GM19035 (cell line): ENCODE measurements around the gene PLG.
"Not testable (repeated sequence)": the region's sequence is repeated elsewhere in the genome, so short reads cannot be mapped to it uniquely, and the experiment has no call there.

ENCODE experiments used
- ATAC-seq: cut with Tn5 transposase; IDR thresholded peaks from one replicate; pipeline ENCODE4 v1.9.1; 2021; ENCODE audit not compliant: unreplicated experiment

The PLG gene

DNA sequence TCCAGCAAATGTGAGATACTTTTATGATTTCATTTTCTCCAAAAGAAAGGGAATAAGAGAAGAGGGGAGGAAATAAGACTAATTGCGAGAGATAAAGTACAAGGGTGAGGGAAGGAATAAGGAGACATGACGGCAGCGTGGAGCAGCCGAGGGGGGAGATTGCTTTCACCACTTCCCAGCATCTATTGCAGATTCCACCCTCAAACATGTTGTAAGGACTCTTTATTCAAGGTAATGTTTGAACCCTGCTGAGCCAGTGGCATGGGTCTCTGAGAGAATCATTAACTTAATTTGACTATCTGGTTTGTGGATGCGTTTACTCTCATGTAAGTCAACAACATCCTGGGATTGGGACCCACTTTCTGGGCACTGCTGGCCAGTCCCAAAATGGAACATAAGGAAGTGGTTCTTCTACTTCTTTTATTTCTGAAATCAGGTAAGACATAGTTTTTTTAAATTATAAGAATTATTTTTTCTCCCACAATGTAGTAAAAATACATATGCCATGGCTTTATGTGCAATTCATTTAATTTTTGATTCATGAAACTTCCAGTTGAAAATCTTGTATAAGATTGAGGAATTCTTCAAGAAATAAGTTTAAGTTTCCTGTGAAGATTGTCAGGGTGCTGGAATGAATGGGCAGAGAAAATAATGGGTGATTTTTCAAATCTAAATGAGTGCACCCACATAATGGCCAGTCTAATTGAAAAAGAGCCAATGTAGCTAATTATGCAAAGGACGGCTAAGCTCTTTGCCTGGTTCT is at the start of gene PLG:
Gene PLG, plus strand, starts transcription at position 327 of the 763 bp plus-strand sequence. Its CDS starts 61 bp downstream, at position 388.
- ATAC-seq, result not testable (repeated sequence)

GRCh38 chr6:160659562-160659961 is 42.5 kb upstream of the PLG start:
- ATAC-seq, result no peak

DNA sequence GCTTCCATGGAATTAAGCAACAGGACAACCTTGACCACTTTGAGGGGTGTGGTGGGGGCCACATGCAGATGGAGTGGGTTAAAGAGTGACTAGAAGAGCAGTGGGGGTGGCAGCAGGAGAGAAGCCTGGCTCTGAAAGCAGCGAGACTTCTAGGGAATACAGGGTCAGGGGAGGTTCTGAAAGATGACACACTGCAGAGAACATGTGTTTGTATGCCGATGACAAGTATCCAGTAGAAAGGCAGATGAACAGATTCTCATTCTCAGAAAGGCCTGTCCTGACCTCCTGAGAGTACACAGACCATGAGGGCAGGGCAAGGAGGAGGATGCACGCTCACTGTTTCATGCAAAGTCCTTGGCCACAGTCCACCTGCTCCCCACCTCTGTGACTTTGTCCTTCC is 40.8 kb upstream of the PLG start:
- ATAC-seq, result no peak

DNA sequence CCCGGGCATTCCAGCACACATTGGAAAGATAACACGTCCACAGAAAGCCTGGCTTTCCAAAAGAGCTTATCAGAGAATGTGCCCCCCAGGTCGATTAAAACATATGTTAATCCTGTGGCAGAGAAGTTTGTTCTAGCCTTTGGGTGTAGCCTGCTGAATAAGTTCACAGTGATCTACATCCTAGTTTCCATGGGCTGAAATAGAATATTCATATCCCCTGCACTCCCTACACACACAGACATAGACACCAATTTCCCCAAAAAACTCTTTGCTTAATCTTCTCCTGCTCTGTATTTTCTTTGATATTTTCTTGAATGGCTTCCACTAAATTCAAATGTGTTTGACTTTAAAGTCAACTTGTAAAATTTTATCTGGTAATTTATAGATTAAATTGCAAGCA is 39.6 kb upstream of the PLG start:
- ATAC-seq, result no peak

- ATAC-seq, result no peak
Observed at GRCh38 chr6:160662842-160663241, 39.2 kb upstream of the PLG start.

- ATAC-seq, result not testable (repeated sequence)
Observed at GRCh38 chr6:160664198-160664597, 37.8 kb upstream of the PLG start, which contains the start of gene LPA. Gene LPA, minus strand, starts transcription at chr6:160664275. Its CDS starts 61 bp downstream, at chr6:160664214.

DNA sequence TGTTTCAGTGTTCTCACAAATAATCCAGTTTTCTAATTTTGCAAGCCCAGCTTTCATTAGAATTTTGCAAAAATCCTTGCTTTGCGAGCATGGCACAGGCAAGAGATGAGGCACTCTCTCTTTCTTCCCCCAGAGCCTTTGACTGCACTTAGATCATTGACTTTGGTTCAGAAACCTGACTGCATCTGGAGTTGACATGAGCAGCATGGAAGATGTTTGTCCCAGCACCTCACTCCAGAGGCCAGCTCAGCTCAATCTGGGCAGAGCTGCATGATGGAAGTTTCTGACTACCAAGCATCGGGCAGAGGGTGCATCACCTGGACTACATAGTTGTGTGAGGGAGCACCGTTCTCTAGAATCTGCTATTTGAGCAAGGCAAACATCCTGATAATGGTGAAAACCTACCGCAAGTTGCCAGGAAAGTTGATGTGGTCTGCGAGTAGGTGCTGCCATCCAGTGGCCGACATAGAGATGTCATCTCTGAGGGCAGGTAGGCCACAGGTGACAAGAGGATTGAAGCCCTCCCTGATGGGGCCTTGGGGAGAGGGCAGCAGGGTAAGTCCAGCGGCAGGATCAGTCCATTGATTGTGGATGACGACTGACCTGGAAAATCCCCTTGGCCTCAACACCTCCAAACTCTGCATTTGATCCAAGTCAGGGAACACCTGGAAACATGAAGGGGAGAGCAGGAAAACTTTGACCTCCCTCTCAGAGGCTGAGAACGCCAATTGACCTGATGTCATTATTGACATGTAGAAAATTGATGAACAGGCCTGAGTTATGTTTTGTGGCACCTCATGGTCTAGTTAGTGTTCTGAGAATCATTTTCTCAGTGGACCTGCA is 34.2 kb upstream of the PLG start:
- peak; percentile 82 for ATAC-seq

- no peak for ATAC-seq
Observed at GRCh38 chr6:160668589-160668988, 33.5 kb upstream of the PLG start.

DNA sequence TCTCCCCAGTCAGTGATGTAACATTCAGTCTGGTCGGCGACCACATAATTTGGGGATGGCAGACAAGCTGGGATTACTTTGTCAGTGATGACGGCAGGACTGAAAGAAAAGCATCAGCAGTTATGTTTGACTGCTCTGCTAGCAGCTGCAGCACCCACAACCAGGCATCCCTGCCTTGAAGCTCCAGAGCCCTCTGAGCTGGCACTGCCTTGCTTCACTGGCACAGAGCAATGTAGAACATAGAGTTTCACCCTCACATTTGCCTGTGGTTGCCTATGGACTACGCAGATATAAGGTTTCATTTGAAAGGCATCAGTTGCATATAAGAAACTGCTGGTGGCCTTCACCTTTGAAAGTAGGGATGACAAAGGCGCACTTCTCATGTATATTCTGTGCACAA is 25.6 kb upstream of the PLG start:
- ATAC-seq, result not testable (repeated sequence)

DNA sequence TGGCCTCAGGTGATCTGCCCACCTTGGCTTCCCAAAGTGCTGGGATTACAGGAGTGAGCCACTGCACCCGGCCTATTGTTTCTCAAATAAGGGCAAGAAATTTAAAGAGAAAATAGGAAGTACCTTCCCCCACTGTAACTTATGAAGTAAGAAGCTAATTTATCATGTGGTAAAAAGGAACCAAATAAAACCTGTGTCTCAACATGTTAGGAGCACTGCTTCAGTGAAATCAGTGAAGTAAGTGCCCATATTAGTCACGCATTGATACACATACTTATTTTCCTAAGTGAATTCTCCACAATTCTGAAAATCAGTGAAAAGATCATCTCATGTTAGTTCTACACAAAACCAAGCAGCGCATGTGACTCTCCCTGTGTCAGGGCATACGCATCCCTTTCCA is 23.8 kb upstream of the PLG start:
- ATAC-seq, result no peak

- ATAC-seq, result no peak
Observed at GRCh38 chr6:160678744-160679401, 23.2 kb upstream of the PLG start.

DNA sequence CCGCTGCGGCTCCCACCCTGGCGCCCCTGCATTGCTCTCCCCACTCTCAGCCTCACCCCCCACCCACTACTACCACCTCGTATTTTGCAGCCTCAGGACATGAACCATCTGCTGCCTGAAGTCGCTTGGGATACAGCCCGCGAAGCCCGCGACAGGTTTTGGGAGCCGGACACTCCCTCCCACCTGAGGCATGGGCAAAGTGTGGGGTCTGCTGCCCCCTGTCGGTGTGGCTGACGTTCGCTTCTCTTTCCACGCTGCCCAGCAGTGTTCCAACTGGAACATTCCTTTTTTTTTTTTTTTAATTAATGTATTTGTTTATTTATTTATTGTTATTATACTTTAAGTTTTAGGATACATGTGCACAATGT is 22.7 kb upstream of the PLG start:
- ATAC-seq, result no peak

- not testable (repeated sequence) for ATAC-seq
Observed at GRCh38 chr6:160685101-160685761, 16.8 kb upstream of the PLG start.

- ATAC-seq, result no peak
Observed at GRCh38 chr6:160685762-160686450, 16.1 kb upstream of the PLG start.

DNA sequence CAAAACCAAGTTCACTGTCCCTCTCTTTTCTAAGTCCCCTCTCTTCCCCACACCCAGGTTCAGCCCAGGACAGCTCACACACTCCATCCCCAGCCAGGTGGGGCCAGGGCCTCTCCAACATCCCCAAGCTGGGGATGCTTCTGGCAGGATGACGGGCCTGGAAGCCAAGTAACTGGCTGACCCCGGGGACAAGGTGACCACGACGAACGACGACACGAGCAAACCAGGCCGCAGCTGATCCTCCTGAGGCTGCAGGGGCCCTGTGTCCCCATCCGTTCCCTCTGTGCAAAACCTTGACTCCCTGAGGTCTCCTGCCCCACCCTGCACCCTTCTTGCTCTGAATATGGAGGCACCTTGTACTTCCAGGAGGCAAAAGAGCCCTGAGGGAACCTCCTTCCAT is 11.6 kb upstream of the PLG start:
- ATAC-seq, result no peak

GRCh38 chr6:160691617-160692016 is 10.4 kb upstream of the PLG start:
- ATAC-seq, result no peak

DNA sequence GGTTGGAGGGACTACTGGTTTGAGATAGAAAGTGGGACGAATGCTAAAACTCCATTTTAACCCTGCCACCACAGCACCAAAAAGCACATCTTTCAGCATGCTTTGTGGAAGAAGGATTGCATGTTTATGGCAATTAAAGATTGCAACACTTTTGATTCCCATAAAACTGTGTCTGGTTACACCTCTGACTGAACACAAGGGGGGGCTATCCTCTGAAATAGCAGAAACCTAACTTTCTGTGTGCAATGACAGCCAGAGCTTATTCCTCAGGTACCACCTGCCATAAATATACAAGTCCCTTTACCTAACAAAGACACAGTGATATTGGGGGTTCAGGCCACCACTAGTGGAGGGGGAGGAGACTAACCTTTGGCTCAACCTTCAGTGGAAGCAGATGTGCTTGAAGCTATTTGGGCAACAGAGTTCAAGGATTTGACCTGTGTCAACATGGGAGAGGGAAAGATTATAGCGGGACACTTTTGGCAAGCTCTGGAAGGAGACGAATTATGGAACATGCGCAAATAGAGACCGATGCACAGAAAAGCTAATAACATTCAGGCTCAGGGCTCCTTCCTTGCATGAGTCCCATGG is 9.6 kb upstream of the PLG start:
- no peak for ATAC-seq

DNA sequence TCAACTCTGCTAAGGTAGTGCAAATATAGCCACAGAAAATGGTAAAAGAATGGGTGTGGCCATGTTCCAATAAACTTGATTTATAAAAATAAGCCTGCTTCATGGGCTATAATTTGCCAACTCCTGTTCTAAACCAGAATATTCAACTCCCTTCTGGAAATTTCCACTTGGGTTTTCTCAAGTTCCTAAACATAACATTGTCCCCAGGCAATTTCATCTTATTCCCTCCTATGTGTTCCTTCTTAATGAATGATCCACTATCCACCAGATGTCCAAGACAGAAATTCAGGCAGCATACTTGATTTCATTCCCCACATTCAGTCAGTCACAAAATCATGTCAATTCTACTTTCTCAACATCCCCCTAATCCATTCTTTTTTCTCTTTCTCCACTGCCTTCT is 7.0 kb upstream of the PLG start:
- not testable (repeated sequence) for ATAC-seq

GRCh38 chr6:160695622-160696021 is 6.4 kb upstream of the PLG start:
- ATAC-seq, result not testable (repeated sequence)

- not testable (repeated sequence) for ATAC-seq
Observed at GRCh38 chr6:160696884-160697283, 5.2 kb upstream of the PLG start.
